Transverse colon (tissue), 1 donor: ENCODE measurements around the gene SCG3.

Source experiments
- EP300 ChIP-seq: sonication (generic); formaldehyde crosslinking; IDR thresholded peaks from one replicate; pipeline ENCODE4 v1.6.1; 2017; ENCODE audit warnings: antibody characterized with exemption, low read depth
- POLR2A ChIP-seq: fragments of 450-650 bp; IDR thresholded peaks from one replicate; pipeline ENCODE4 v1.6.1; 2016; ENCODE audit warnings: antibody characterized with exemption, mild to moderate bottlenecking, moderate library complexity

GRCh38 chr15:51677452-51677851 lies 3.9 kb upstream of the SCG3 start:
- TF ChIP-seq POLR2A (no peak), EP300 (no peak)
